Measurements from ENCODE around the gene ACP5. TPM values are rescaled to one million over a fixed set of nuclear protein-coding genes. Genes with fewer than 3 reads are reported as not detected.
A peak's percentile ranks its signal among the peaks of the same experiment; 100 is the strongest.

Gene ACP5
- total RNA-seq, 1 donor = 2.5 TPM

DNA sequence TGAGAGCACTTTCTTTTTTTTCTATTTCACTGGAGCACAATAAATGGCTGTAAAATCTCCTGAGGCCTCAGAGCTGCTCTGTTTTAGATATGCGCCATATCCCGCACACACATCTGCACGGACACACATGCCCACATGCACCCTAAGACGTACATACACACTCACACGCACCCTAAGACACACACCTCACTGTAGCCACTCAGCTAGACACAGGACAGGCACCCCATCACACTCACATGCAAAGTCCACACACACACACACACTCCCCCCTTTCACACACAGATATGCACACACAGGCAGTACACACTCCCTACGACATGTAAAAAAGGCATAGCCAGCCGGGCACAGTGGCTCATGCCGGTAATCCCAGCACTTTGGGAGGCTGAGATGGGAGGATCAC lies 27.2 kb downstream of the ACP5 start:
- Histone ChIP-seq H3K4me2 (ENCODE audit: insufficient read depth, low read length) (no peak overlapping the region), H3K27me3 (ENCODE audit: insufficient read depth, low read length) (no peaks in the 10 kb centered on the region), H3K4me3 (ENCODE audit: insufficient read depth, low read length) (no peak overlapping the region), H3K9me3 (ENCODE audit: low read depth, low read length) (no peaks in the 10 kb centered on the region), H3K79me2 (ENCODE audit: insufficient read depth, low read length) (peaks cover 4% of the 10 kb centered on the region), H2AFZ (ENCODE audit: low read length) (no peak overlapping the region), H3K27ac (ENCODE audit: low read depth, low read length) (no peak overlapping the region), H3K4me1 (ENCODE audit: insufficient read depth, low read length) (no peaks in the 10 kb centered on the region), H4K20me1 (ENCODE audit: insufficient read depth, low read length) (peaks cover 4% of the 10 kb centered on the region), H3K36me3 (ENCODE audit: insufficient read depth, low read length) (peaks cover 2% of the 10 kb centered on the region)
- no peak for TF ChIP-seq CTCF (IDR thresholded peaks at IDR 0.05; ENCODE audit: extremely low read depth, low read depth, low read length)
- DNase-seq (ENCODE audit: insufficient read length, low spot score, missing footprints) = peak; percentile 83

DNA sequence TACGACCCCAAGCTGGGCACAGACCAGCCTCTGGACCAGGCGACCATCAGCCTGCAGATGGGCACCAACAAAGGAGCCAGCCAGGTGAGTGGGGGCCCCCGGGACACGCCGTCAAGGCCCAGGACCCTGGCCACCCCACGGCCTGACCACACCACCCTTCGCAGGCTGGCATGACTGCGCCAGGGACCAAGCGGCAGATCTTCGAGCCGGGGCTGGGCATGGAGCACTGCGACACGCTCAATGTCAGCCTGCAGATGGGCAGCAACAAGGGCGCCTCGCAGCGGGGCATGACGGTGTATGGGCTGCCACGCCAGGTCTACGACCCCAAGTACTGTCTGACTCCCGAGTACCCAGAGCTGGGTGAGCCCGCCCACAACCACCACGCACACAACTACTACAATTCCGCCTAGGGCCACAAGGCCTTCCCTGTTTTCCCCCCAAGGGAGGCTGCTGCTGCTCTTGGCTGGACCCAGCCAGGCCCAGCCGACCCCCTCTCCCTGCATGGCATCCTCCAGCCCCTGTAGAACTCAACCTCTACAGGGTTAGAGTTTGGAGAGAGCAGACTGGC lies 28.0 kb downstream of the ACP5 start:
- no peak overlapping the region for H3K4me2 ChIP-seq (ENCODE audit: insufficient read depth, low read length)
- peaks cover 2% of the 10 kb centered on the region for H4K20me1 ChIP-seq (ENCODE audit: insufficient read depth, low read length)
- peak; percentile 71 for DNase-seq (ENCODE audit: insufficient read length, low spot score, missing footprints)
- no peaks in the 10 kb centered on the region for H3K36me3 ChIP-seq (ENCODE audit: insufficient read depth, low read length)
- no peak for TF ChIP-seq CTCF (IDR thresholded peaks at IDR 0.05; ENCODE audit: extremely low read depth, low read depth, low read length)
- H3K4me1 ChIP-seq (ENCODE audit: insufficient read depth, low read length) = no peaks in the 10 kb centered on the region
- peaks cover 2% of the 10 kb centered on the region for H3K79me2 ChIP-seq (ENCODE audit: insufficient read depth, low read length)
- H2AFZ ChIP-seq (ENCODE audit: low read length) = no peak overlapping the region
- no peak overlapping the region for H3K27ac ChIP-seq (ENCODE audit: low read depth, low read length)
- H3K9me3 ChIP-seq (ENCODE audit: low read depth, low read length) = no peaks in the 10 kb centered on the region
- H3K27me3 ChIP-seq (ENCODE audit: insufficient read depth, low read length) = no peaks in the 10 kb centered on the region
- H3K4me3 ChIP-seq (ENCODE audit: insufficient read depth, low read length) = no peak overlapping the region

DNA sequence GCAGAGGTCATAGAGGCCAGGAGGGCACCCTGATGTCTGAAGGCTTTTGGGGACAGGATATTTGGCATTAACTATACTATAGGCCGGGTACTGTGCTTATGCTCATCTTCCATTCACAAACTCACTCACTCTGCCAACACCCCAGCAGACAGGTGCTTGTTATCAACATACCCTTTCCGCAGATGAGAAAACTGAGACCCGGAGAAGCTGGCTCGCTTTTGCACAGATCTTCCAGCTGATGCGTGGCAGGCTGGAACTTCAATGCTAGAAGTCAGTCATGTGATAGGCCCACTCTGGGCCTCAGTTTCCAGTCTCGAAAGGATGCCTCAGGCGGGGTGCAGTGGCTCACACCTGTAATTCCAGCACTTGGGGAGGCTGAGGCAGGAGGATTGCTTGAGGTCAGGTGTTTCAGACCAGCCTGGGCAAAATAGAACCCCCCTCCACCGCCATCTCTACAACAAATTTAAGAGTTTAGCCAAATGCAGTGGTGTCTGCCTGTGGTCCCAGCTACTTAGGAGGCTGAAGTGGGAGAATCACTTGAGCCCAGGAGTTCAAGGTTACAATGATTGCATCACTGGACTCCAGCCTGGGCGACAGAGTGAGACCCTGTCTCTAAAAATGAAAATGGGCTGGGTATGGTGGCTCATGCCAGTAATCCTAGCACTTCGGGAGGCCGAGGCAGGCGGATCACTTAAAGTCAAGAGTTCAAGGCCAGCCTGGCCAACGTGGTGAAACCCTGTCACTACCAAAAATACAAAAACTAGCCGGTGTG lies 29.3 kb downstream of the ACP5 start:
- no peak overlapping the region for H3K27ac ChIP-seq (ENCODE audit: low read depth, low read length)
- no peaks in the 10 kb centered on the region for H3K9me3 ChIP-seq (ENCODE audit: low read depth, low read length)
- no peaks in the 10 kb centered on the region for H3K79me2 ChIP-seq (ENCODE audit: insufficient read depth, low read length)
- H3K4me2 ChIP-seq (ENCODE audit: insufficient read depth, low read length) = no peak overlapping the region
- no peak overlapping the region for H2AFZ ChIP-seq (ENCODE audit: low read length)
- TF ChIP-seq CTCF (IDR thresholded peaks at IDR 0.05; ENCODE audit: extremely low read depth, low read depth, low read length) = no peak
- H4K20me1 ChIP-seq (ENCODE audit: insufficient read depth, low read length) = no peaks in the 10 kb centered on the region
- no peak overlapping the region for H3K4me3 ChIP-seq (ENCODE audit: insufficient read depth, low read length)
- no peaks in the 10 kb centered on the region for H3K4me1 ChIP-seq (ENCODE audit: insufficient read depth, low read length)
- H3K36me3 ChIP-seq (ENCODE audit: insufficient read depth, low read length) = no peaks in the 10 kb centered on the region
- DNase-seq (ENCODE audit: insufficient read length, low spot score, missing footprints) = peak; percentile 11
- no peaks in the 10 kb centered on the region for H3K27me3 ChIP-seq (ENCODE audit: insufficient read depth, low read length)

GRCh38 chr19:11541238-11541637 lies 36.2 kb downstream of the ACP5 start:
- H3K4me1 ChIP-seq (ENCODE audit: insufficient read depth, low read length) = peaks cover 9% of the 10 kb centered on the region

More at GRCh38 chr19:11541238-11541637, 36.2 kb downstream of the ACP5 start:
- no peak overlapping the region for H2AFZ ChIP-seq (ENCODE audit: low read length)
- peak; percentile 82 for DNase-seq (ENCODE audit: insufficient read length, low spot score, missing footprints)
- H3K4me2 ChIP-seq (ENCODE audit: insufficient read depth, low read length) = no peak overlapping the region
- H3K36me3 ChIP-seq (ENCODE audit: insufficient read depth, low read length) = no peaks in the 10 kb centered on the region
- no peaks in the 10 kb centered on the region for H3K27me3 ChIP-seq (ENCODE audit: insufficient read depth, low read length)
- no peaks in the 10 kb centered on the region for H4K20me1 ChIP-seq (ENCODE audit: insufficient read depth, low read length)
- no peak overlapping the region for H3K27ac ChIP-seq (ENCODE audit: low read depth, low read length)
- TF ChIP-seq CTCF (IDR thresholded peaks at IDR 0.05; ENCODE audit: extremely low read depth, low read depth, low read length) = no peak
- no peaks in the 10 kb centered on the region for H3K79me2 ChIP-seq (ENCODE audit: insufficient read depth, low read length)
- no peaks in the 10 kb centered on the region for H3K9me3 ChIP-seq (ENCODE audit: low read depth, low read length)
- no peak overlapping the region for H3K4me3 ChIP-seq (ENCODE audit: insufficient read depth, low read length)

Measured in osteoblast (primary cell).